Hematopoietic multipotent progenitor cell treated with erythropoietin and hydrocortisone succinate and interleukin-3 and kit ligand, for 4 days (in vitro differentiated cells): Measurements from ENCODE around the gene WWOX.
"Not testable (repeated sequence)": the region's sequence is repeated elsewhere in the genome, so short reads cannot be mapped to it uniquely, and the experiment has no call there.

ENCODE experiments used
- DNase-seq: peaks from one replicate; pipeline ENCODE4 v3.0.0-alpha.2; 2015

Gene WWOX

GRCh38 chr16:78099271-78100111 is at the start of gene WWOX:
Gene WWOX, plus strand, starts transcription at chr16:78099654.
- DNase-seq = peak; percentile 99

GRCh38 chr16:78050734-78051400 is 48.6 kb upstream of the WWOX start:
- no peak for DNase-seq

GRCh38 chr16:78057803-78058564 is 41.5 kb upstream of the WWOX start:
- DNase-seq = no peak

DNA sequence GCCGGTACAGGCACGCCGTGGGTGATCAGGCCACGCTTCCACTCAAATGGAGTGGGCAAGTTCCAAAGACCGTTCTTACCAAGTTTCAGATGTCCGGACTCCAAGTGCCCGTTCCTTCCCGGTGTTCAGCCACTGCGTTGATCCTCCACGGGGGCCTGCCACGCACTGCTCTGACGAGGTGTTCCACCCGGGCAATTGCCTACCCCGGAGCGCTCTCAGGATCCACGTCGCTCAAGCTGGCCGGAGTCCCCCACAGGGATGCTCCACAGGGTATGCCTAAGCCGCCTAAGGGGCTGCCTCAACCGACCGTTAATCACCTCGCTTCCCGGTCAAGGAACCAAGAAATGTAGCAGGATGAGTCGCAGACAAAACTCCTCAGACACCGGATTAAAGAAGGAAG is 39.6 kb upstream of the WWOX start:
- not testable (repeated sequence) for DNase-seq

DNA sequence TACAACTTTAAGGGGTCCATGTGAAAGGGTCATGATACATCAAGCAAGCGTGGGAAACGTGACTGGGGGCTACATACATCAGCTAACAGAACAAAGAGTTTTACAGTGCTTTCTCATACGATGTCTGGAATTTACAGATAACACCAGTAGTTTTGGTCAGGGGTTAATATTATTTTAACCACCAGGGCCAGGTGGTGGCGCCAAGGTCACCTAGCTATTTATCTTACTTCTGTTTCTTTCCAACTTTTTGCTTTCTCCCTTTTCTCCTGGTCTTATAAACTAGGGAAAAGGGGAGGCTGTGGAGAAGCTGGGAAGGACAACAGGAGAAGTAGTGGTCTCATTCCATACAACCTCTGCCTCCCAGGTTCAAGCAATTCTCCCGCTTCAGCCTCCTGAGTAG is 39.2 kb upstream of the WWOX start:
- DNase-seq = peak; percentile 9

DNA sequence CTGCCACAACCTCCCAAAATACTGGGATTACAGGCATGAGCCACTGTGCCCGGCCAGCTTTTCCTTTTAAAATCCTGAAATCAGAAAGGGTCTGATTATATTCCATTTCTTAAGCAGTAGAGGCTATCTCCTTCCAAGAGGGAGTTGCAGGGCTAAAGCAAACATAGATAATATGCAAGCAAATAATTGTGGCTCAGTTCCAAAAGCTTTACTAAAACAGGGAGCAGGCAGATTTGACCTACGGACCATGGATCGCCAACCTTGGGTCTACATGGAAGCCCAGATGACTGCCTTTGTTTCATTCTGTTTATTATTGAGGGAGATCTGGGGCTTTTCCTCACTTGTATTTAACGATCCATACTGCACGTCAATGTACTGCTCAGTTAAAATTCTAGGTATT is 38.6 kb upstream of the WWOX start:
- DNase-seq = no peak

DNA sequence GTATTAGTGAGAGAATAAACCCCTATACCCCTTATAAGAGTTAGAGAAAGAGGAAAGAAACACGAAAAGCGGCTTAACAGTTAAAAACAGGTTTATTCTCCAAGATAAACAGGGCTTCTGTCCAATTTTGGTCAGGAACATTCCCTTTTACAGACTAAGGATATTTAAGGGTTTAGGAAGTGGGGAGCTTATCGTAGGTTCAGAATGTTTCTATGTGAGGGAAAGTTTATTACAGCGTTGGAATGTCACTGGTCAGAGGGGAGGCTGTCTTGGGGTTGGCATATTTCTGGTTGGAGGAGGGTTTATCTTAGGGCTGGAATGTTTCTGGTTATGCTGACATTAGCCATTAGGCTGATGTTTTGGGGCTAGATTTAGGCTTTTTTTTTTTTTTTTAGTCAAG is 34.1 kb upstream of the WWOX start:
- DNase-seq = no peak

- no peak for DNase-seq
Measured at GRCh38 chr16:78069913-78070312, 29.5 kb upstream of the WWOX start.

DNA sequence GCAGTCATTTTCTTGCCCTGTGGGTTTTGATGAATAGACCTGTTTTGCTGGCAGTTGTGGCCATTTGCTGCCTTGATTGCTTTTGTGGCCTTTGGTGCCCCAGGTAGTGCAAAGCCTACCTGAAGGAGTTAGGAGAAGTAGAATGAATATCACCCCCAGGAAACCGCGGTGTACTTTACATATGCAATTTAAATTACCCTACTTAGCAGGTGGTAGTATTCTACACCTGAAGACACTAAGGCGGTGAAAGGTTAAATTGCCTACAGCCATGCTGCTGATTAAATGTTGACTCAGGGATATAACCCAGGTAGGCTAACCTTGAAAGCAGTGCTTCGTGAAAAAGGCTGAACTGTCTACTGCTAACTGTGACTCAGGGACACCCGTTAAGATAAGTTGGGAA is 27.2 kb upstream of the WWOX start:
- no peak for DNase-seq

DNA sequence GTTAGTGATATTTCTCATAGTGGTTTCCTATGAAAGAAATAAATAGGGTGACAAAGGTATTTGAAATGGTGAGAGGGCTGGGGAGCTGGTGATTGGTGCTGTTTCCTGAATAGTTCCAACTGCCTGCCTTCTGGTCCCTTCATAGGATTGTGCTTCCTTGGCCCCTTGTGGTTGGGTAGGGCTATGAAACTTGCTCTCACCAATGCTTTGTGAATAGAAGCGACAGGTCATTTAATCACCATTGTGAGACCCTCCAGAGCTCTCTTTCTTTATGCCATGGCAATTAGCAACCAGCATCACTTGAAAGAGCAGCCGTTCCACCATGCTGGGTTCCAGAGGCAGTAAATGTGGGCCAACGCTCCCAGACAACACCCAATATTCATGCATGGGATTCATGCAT is 23.7 kb upstream of the WWOX start:
- DNase-seq = no peak

DNA sequence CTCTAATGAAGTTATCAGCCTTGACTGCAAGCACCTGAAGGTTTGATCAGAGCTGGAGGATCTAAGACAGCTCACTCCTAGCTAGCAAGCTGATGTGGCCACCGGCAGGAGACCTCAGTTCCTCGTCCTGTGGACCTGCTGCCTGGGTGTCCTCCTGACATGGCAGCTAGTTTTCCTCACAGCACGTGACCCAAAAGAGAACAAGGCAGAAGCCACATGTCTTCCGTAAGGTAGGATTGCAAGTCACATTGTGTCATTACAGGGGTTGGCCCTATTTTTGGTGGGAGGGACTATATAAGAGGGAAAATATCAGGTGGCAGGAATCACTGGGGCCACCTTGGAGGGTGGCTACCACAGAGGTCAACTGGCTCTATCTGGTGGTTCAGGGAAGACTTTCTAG is 18.1 kb upstream of the WWOX start:
- no peak for DNase-seq

DNA sequence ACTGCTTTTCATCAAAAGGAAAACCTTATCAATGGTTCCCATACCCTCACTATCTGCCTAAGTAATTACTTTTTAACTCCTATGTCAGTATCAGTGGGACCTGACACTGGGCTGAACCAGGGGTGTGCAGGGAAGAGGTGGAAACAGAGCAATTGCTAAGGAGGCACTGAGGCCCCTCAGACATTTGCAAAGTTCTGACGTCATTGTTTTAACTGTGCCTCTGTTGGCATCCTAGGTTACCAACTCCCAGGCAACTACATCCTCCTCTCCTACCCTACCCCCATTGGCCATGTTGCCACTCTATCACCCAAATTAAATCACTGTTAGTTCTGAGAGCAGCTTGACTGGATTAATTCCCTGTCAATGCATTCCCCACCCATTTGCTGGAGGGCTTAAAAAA is 8.0 kb upstream of the WWOX start:
- peak; percentile 4 for DNase-seq

DNA sequence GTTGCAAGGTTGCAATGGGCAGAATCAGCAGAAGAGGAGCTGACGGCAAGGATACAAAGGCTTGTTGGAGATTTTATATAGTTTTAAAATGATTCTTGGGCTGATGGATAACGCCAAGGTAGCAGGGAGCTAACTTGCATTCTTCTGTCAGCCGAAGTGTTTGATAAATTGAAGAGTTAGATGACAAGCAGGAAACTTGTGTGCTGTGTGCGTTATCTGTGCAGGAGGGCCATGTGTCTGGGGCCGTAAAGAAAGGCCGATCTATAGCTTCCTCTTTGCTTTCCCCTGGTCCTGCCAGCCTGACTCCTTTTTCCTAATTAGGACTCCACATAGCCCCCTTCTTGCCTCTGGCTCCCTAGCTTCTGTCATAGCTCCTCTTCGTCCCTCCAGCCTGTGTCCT is 6.7 kb upstream of the WWOX start:
- peak; percentile 53 for DNase-seq

DNA sequence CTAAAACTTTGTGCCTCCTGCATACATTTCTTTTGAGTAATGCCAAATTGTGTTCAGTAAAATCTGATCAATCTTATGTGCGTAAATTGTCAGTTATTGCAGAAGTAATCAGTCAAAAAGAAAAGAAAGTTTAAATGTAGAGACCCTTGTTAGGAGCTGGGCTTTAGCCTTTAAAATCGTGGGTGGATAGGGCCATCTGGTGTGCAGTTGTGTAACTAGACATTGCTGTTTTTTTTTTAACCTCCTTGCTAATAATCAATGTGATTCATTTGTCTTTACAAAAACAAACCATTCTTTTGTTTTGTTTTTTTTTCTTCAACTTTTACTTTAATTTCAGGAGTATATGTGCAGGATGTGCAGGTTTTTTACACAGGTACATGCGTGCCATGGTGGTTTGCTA is 5.3 kb upstream of the WWOX start:
- DNase-seq = peak; percentile 26

- no peak for DNase-seq
Measured at GRCh38 chr16:78094998-78095397, 4.5 kb upstream of the WWOX start.

GRCh38 chr16:78096386-78096785 is 3.1 kb upstream of the WWOX start:
- no peak for DNase-seq

GRCh38 chr16:78097548-78097947 is 1.9 kb upstream of the WWOX start:
- DNase-seq = no peak

DNA sequence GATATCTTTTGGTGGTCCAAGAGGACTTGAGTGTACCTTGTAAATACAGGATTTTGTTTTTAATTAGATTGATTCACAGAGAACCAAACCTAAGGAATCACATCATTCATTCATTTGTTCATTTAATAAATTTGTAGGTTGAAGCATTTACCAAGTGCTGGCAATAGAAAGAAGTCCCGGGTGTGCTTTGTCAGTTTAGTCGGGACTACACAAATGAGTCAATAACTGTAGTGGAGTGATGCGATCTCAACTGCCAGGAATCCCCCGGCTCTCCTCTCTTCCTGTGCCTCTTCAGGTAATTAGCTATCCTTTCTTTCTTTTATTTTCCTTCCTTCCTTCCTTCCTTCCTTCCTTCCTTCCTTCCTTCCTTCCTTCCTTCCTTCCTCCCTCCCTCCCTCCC is 1.4 kb upstream of the WWOX start:
- DNase-seq = no peak

GRCh38 chr16:78098595-78099270 is 721 bp upstream of the WWOX start:
- DNase-seq = no peak

DNA sequence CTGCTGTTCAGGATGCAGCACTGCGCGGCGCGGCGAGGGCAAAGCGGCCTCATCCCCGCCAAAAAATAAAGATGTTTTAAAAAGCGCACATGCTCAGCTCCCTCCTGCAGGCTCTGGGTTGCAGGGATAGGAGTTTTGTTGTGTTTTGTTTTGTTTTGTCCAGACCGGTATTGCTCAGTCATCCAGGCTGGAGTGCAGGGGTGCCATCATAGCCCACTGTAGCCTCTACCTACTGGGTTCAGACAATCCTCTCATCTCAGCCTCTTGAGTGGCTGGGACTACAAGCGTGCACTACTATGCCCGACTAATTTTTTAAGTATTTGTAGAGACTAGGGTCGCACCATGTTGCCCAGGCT is 636 bp downstream of the WWOX start:
- peak; percentile 79 for DNase-seq

- DNase-seq = no peak
Measured at GRCh38 chr16:78102122-78102660, 2.7 kb downstream of the WWOX start.

DNA sequence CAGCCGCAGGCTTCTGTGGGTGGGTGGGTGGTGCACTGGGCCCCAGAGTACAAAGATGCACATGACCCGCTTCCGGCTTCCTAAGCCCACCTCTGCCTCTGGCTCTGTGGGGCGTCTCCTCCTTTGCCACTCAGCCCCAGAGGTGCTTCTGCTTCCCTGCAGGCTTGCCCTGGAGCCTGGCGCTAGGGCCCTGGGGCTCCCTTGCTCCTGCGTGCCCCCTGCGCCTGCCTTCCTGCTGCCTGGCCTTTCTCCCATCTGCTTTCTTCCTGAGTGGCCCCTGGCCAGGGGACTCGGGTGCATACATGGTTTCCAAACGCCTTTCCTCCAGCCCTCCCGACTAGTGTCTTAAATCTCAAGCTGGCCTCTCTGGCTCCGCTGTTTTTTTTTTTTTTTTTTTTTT is 3.4 kb downstream of the WWOX start:
- no peak for DNase-seq

DNA sequence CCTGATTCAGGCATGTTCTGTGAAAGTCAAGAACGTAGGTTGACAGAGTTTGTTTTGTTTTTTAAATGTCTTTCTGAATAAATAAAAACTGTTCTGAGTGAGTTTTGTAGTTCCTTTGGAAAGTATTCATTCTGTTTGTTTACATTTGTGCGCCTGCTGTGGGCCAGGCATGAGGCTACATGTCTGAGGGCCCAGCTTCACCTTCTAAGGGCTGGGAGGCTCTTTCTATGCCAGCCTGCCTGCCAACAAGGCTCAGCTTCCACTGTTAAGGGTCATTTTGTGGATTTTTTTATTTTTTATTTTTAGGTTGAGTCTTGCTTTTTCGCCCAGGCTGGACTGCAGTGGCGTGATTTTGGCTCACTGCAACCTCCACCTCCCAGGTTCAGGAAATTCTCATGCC is 6.1 kb downstream of the WWOX start:
- no peak for DNase-seq
